Inferior parietal cortex (tissue), 1 donor: ENCODE measurements around the gene FBXO10.
"Not testable (repeated sequence)": the region's sequence is repeated elsewhere in the genome, so short reads cannot be mapped to it uniquely, and the experiment has no call there.

ENCODE experiments used
- DNase-seq: peaks from one replicate; pipeline ENCODE4 v3.0.0-alpha.2; 2016; ENCODE audit errors: extremely low spot score

FBXO10 gene

DNA sequence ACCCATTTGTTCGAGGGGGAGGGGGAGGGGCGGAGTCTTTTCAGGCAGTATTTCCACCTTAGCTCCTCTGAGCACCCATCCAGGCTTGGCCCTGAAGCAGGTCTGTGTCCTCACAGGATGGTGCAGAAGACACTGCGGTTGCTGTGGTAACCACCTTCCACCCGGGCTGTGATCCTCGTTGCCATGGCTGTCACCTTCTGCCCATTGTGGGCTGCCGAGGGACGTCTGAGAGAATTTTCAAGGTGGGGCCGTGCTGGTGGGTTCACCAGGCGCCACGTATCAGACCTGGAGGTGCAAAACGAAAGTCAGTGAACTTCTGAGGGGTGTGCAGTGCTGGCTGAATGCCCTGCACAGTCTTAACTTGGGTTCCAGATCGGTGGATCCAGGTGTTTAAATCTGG is 63.7 kb downstream of the FBXO10 start:
- DNase-seq = no peak

DNA sequence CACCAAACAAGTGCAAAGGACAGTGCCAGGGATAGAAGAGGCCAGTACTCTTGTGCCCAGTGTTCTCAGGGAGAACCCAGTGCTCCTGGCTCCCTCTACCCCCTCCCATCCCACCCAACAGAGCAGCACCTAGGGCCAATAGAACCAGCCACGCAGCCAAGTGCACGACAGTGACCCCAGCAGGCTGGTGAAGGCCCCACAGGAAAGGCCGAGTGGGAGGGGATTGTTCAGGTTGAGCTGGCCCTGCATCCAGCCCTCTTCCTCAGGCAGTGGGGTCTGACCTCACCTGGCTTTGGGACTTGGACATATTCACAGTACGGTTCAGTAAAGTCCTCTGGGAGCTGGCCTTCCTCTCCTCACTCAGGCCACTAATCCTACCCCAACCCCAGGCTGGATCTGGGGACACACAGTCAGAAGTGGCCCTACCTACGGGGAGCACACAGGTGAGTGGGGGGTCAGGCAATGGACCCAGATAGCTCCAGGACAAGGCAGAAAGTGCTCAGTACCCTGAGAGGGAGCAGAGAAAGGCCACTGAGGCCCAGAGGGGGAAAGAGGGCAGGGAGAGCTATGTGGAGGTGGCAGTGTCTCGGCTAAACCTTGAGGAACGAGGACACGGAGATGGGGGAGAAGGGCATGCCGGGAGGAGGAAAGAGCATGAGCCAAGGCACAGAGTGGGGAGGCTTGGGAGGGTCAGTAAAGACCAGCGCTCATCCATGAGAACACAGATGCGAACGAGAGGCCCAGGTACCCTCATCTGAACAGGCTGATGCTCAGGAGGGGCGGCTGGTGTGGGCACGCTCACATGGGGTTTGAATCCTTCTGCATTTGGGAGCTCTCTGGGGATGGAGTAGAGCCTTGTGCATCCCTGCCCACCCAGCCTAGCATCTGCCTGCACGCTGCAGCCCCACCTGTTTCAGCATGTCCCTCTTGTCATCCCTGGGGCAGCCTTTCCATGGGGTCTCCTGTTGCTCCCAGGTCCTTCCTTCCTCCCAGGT is 64.9 kb downstream of the FBXO10 start:
- DNase-seq = no peak

DNA sequence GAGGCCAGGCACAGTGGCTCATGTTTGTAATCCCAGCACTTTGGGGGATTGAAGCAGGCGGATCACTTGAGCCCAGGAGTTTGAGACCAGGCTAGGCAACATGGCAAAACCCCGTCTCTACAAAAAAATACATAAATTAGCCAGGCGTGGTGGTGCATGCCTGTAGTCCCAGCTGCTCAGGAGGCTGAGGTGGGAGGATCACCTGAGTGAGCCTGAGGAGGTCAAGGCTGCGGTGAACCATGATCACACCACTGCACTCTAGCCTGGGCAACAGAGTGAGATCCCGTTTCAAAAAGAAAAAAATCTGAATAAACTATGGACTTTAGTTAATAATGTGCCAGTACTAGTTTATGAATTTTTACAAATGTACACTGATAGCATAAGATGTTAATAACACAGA is 66.1 kb downstream of the FBXO10 start:
- DNase-seq = not testable (repeated sequence)

DNA sequence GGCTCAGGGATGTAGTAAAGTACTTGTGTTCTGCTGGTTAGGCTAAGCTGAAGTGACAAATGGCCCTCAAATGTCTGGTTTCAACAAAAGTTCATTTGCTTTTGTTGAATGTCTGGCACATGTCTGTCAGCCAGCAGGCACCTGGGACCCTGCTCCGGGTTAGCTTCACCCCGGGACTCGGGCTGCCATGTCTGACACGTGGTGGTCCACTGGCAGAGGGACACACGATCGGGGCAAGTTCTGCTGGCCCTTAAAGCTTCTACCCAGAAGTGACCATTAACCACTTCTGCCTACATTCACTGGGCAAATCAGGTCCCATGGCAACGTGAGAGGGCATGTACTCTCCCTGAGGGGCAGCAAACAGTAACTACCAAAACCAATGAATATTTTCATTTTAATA is 66.6 kb downstream of the FBXO10 start:
- DNase-seq = no peak

DNA sequence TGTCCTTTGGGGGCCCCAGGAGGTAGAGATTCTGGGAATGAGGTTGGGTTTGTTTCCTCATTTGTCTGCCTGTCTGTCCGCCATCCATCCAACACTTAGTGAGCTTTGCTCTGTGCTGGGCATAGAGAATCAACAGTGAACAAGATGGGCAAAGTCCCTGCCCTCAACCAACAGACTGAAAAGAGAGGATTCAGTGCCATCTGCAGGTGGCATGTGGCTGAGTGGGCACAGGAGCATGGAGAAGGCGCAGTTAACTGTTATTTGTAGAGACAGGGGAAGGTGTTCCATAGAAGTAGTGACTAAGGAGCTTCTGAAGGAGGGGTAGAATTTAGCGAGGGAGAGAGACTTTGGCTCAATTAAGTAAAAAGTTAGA is 67.4 kb downstream of the FBXO10 start:
- no peak for DNase-seq

DNA sequence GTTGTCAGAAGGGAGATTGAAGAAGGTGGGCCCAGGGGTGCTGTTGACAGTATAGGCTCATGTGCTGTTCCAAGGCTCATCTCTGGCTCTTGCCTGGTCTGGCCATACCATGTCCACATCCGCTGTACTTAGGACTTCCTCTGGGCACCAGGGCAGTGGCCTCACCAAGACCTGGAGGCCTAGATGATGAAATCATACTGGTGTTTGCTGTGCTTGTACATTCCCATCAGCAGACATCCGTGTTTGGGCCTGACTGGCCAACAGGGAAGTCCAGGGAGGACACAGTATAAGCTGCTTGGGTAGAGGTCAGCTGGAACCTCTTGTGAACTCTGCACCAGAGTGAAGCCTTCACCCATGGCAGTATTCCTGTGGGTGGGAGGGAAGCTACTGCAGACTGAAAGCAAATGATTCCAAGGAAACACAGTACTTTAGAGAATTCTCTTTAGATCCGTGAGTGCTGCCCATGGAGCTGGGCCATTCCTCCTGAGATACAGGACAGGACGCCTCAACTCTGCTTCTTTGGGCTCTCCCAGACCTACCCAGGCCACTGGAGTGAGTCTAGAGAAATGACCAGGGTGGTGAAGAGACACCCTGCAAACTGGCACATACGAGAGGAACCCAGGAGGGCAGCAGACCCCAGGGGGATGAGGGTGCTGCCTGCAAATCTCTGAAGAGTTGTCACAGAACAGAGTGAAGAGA is 67.9 kb downstream of the FBXO10 start:
- DNase-seq = no peak

DNA sequence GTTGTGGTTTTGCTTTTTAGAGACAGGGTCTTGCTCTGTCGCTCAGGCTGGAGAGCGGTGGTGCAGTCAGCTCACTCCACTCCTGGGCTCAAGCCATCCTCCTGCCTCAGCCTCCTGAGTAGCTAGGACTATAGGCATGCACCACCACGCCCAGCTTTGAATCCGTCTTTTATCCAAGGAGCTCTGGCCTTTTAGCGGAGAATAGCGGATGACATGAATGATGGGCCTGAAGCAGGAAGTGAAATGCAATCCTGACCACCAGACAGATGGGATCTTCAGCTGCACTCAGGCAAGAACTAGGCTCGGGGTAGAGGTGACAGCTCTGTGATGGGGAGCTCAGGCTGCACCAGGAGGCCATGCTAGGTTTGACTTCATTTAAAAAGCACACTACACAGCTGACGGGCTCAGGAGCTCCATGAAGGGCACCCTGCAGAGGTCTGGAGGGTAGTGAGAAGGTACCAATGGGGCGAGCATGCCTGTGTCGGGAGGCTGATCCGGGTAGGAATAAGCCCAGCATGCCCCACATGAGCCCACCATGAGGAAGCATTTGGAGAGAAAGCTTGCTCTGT is 68.5 kb downstream of the FBXO10 start:
- no peak for DNase-seq

DNA sequence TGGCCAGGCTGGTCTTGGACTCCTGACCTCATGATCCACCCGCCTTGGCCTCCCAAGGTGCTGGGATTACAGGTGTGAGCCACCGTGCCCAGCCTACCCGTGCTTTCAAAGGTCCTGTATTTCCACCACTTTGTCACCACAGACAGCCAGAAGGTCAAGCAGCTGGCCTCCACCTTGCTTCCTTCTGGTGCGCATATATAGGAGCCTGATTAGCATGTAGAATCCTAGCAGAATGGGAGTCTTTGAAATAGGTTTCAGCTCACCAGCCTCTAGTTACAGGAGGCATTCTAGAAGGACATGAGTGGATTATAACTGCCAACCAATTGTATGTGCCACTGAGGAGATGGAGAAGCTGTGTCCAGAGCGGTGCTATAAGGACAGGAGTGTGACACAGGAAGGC is 71.6 kb downstream of the FBXO10 start:
- DNase-seq = no peak

DNA sequence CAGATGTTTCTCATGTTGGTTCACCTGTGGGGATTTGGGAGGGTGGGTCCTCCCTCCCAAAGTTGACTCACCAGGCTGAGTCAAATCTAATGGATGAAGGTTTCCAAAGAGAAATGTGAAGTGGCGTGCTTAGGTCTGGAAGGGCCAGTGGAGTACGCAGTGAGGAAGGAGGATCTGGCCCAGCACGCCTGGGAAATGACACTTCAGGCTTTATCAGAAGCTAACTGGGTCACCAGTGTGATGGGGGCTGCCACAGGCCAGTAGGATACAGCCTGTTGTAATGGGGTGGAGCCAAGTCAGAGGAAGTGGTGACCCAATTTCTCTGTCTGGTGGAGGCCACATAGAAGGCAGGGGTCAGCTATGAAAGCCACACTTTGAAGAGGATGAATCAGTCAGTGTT is 72.4 kb downstream of the FBXO10 start:
- DNase-seq = no peak

DNA sequence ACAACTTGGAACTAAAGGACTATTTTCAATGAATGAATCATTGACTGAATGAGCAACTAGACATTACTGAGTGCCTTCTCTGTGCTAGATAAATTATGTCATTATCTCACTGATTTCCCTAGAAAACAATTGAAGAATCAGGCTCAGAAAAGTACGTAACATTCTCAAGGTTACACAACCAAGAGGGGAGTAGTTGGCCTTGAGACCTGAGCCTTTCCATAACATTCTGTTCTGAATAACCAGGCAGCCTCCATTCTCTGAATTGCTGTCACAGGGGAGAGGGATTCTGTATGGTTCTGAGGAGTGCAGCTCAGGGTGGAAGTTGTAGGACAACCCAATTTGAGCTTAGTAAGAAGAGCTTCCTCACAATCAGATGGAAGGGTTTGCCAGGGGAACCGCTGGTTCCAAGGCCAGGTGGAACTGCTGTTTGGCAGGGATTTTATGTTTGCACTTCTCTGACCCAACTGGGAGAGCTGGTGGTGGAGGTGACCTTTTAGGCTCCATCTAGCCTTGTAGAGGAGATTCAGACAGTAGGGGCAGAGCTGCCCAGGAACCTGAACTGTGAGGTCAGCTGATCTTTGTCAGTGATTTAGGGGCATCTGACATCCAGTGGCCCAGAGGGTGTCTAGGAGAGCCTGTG is 74.1 kb downstream of the FBXO10 start:
- DNase-seq = no peak

DNA sequence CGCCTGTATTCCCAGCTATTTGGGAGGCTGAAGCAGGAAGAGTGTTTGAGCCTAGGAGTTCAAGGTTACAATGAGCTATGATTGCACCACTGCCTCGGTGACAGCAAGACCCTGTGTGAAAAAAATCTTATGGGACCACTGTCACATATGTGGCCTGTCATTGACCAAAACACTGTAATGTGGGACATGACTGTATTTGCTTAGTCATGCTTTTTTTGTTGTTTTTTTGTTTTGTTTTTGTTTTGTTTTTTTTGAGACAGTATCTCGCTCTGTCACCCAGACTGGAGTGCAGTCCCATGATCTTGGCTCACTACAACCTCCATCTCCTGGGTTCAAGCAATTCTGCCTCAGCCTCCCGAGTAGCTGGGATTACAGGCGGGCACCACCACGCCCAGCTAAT is 76.9 kb downstream of the FBXO10 start:
- no peak for DNase-seq

DNA sequence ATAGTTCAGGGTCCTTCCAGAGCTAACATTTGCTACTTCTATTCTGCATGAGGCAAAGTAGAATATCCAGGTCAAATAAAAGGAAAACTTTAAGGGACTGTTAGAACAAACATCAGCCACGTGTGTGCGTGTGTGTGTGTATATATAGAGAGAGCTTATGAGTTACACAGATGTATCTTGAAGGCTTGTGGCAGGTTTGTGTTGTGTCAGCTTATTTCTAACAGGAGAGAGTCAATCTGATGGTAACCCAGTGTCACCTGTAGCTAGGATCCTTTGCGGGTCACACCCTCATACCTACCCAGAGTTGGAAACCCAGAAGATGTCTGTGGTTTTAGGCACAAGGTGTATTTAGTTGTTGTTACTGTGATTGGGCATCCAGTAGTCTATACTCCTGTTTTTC is 77.7 kb downstream of the FBXO10 start:
- no peak for DNase-seq

DNA sequence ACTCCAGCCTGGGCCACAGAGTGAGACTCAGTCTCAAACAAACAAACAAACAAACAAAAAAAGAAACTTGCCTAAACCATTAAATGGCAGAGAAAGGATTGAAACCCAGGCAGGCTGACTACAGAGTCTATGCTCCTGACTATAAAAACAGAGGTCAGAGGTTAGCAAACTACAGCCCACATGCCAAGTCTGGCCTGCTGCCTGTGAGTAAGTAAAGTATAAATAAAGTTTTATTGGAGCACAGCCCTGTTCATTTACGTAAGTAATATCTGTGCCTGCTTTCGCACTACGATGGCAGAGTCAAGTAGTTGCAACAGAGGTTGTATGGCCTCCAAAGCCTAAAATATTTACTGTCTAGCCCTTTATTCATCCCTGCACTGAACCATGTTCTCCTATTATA is 78.9 kb downstream of the FBXO10 start:
- no peak for DNase-seq

DNA sequence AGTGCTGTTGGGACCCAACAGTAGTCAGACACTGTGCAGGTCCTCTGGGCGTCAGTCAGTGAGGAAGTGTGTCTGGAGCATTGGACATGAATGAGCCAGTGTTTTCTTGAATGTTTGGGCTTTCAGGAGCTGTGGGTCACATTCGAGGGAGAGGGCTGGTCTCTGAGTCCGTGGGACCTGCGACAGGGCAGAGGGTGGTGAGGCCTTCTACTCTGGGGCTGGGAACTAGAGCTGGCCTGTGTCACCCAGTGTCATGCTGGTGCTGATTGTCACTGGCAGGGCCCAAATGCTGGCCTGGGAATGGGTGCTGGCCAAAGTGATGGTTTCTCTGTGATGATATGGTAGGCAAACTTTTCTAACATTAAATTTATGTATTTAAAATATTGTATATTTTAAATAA is 80.2 kb downstream of the FBXO10 start:
- DNase-seq = no peak

DNA sequence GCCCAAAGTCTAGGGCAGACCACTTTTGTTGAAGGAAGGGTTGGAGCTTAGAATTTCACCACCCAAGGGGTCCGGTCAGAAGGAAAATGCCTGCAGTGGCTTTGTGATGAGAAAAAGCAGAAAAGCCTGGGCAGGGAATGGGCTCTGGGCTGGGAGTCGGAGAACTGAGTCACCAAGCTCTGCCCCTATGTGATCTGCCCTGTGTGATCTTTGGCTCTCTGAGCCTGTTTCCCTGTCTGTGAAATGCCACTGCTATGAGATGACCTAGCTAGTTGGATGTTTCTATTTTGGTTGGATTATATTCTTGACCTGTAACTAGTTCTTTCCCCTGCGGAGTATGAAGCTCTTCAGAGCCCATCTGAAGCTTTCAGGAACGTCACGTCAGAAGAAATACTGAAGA is 80.6 kb downstream of the FBXO10 start:
- DNase-seq = no peak

DNA sequence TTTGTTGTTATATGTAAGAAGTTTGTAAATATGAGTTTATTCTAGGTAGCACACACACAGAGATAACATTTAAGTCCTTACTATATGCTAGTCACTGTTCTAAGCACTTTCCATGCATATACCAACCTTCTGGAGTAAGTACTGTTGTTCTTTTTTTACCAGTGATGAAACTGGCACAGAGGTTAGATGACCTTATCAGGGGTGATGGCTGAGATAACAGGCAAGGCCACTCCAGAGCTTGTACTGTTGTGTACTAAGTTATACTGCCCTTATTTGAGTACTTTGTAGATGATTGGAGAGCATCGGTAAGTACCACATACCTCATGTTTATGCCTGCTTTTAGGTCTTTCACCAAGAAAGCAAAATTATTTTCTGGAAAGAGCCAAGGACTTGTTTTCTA is 84.2 kb downstream of the FBXO10 start:
- no peak for DNase-seq

DNA sequence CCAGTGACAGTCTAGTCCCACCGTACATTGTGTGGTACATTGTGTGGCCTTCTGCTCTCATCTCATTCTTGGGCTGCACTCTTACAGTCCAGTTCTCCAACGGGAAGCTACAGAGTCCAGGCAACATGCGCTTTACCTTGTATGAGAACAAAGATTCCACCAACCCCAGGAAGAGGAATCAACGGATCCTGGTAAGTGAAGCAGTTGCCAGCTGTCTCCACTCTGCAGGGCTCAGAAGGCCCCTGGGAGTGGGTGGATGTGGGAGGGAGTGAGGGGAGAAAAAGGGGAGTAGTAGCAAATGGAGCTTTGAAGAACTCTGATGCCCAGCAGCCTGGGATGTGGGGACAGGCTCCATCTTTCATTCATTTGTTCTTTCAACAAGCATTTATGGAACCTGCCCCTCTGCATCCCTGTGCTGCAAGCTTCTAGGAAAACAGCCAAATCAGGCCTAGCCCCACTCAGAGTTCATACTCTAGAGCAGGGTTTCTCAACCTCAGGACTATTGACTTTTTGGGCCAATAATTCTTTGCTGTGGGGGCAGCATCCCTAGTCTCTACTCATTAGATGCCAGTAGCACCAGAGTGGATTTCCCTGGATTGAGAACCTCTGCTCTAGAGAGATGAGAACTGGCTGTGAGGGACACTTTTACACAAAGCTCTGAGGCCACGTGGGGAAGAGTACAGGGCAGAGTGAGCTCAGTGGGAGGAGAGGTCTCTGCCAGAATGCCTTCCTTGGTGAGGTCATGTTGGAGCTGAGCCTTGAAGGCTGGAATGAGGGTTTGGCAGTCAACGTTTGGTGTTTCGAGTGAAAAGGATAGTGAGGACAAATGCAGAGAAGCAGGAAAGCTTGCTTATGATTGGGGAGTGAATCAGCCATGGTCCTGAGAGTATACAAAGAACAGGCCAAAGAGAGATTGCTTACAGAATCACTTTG is 89.3 kb downstream of the FBXO10 start:
- DNase-seq = no peak

DNA sequence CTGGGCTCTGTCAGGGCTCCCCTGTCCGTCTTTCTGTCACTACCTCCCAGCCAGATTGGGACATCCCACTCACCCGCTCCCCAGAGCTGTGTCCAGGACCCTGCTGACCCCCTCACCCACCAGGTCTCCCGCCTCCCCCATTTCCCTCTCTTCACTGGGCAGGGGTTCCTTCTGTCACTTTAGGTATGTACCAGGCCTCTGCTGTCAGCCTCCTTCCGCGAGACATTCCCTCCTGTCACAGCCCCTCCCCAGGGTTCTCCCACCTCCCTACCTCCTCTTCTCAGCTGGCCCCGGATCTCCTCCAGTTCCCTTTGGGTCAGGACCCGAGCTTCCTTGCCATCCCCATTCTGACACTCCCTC is 89.9 kb downstream of the FBXO10 start:
- no peak for DNase-seq

DNA sequence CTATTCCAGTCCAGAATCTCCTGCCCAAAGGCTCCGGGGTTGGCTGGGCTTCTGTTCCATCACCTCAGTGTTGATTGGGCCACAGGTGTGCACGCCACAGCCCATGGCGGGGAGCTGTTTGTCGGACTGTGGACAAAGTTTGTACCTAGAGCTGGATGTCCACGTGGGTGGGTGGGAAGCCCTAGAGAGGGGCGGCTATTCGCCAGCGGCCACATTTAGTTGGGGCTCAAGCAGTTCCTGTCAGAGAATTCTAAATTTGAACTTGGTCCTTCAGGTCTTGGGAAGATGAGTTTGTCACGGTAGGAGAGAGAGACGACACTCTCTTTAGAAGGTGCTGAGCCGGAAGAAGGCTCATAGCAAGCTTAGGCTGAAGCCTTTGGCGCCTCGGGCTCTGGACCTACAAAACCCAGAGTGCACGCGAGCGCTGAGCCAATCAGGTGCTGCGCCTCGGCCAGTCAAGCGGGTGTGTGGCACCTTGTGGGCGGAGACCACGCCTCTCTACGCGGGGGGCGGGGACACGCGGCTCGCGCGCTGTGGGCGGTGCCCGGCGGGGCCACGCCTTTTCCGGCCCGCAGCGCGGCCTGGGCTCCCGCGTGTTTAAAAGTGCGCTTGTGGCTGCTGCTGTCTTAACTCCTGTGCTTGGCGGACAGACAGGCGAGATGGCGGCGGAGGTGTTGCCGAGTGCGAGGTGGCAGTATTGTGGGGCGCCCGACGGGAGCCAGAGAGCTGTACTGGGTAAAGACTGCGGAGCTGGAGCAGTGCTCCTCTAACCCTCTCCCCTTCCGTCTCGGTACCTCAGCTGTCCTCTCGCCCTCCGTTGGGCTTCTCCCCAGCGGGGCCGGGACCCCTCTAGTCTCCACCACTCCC is 90.6 kb downstream of the FBXO10 start, which contains the start of gene POLR1E:
POLR1E (plus strand) TSS at position 560 of the 867 bp plus-strand sequence; CDS start at position 660, 100 bp downstream.
- DNase-seq = peak; percentile 88

DNA sequence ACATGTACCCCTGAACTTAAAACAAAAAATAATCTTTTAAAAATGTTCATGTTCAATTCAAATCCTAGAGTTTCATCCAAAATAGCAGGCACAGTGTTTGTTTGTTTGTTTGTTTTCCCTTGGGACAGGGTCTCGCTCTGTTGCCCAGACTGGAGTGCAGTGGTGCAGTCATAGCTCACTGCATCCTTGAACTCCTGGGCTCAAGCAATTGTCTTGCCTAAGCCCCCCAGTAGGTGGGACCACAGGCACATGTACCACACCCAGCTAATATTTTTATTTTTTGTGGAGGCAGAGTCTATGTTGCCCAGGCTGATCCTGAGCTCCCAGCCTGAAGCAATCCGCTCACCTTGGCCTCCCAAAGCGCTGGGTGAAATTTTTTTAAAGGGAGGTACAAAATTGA is 95.4 kb downstream of the FBXO10 start:
- DNase-seq = no peak
